GM10847 (cell line): ENCODE data around the gene STIMATE.

Experiments used
- POLR2A ChIP-seq: IDR thresholded peaks from 2 replicates; pipeline ENCODE4 v1.6.1; 2011; ENCODE audit not compliant: insufficient read length; ENCODE audit errors: extremely low read depth

The STIMATE gene

GRCh38 chr3:52907497-52907896 lies 10.1 kb upstream of the STIMATE start:
- no peak for TF ChIP-seq POLR2A

GRCh38 chr3:52904552-52904951 lies 7.2 kb upstream of the STIMATE start:
- TF ChIP-seq POLR2A, result no peak

- TF ChIP-seq POLR2A, result no peak
Measured at GRCh38 chr3:52904000-52904399, 6.7 kb upstream of the STIMATE start.

GRCh38 chr3:52896613-52897012 lies 735 bp downstream of the STIMATE start:
- no peak for TF ChIP-seq POLR2A

GRCh38 chr3:52896151-52896550 lies 1.2 kb downstream of the STIMATE start:
- TF ChIP-seq POLR2A, result no peak

- no peak for TF ChIP-seq POLR2A
Measured at GRCh38 chr3:52895418-52895817, 1.9 kb downstream of the STIMATE start.

- TF ChIP-seq POLR2A, result no peak
Measured at GRCh38 chr3:52894756-52895155, 2.6 kb downstream of the STIMATE start.

GRCh38 chr3:52893723-52894122 lies 3.6 kb downstream of the STIMATE start:
- TF ChIP-seq POLR2A, result no peak

GRCh38 chr3:52892625-52893311 lies 4.6 kb downstream of the STIMATE start:
- TF ChIP-seq POLR2A, result no peak

- no peak for TF ChIP-seq POLR2A
Measured at GRCh38 chr3:52892290-52892624, 5.1 kb downstream of the STIMATE start.

GRCh38 chr3:52891615-52892081 lies 5.7 kb downstream of the STIMATE start:
- TF ChIP-seq POLR2A, result no peak

- TF ChIP-seq POLR2A, result no peak
Measured at GRCh38 chr3:52891164-52891563, 6.2 kb downstream of the STIMATE start.

- TF ChIP-seq POLR2A, result no peak
Measured at GRCh38 chr3:52890735-52891134, 6.6 kb downstream of the STIMATE start.

GRCh38 chr3:52889901-52890300 lies 7.4 kb downstream of the STIMATE start:
- TF ChIP-seq POLR2A, result no peak

GRCh38 chr3:52887166-52887565 lies 10.2 kb downstream of the STIMATE start:
- TF ChIP-seq POLR2A, result no peak

GRCh38 chr3:52886049-52886730 lies 11.2 kb downstream of the STIMATE start:
- no peak for TF ChIP-seq POLR2A

- TF ChIP-seq POLR2A, result no peak
Measured at GRCh38 chr3:52882377-52882776, 15.0 kb downstream of the STIMATE start.
